ENCODE measurements around the gene WDR4. TPM values are rescaled to one million over a fixed set of nuclear protein-coding genes. Genes with fewer than 3 reads are reported as not detected.

The WDR4 gene
- 14.4 and 14.8 TPM in 2 replicates for total RNA-seq (2016; rRNA removed; fragmentation: Illumina TruSeq; extraction: Trizol)
- total RNA-seq (2016; cell fraction: cytosol; rRNA removed; fragmentation: Illumina TruSeq; extraction: Trizol; ENCODE audit: low read depth), result 5.6 and 6.6 TPM in 2 replicates
- total RNA-seq (2016; cell fraction: insoluble cytoplasmic fraction; rRNA removed; fragmentation: Illumina TruSeq; extraction: Trizol), result 13.1 and 14.9 TPM in 2 replicates
- 6.4 and 7.7 TPM in 2 replicates for total RNA-seq (2016; cell fraction: membrane; rRNA removed; fragmentation: Illumina TruSeq; extraction: Trizol)
- 19.0 and 23.6 TPM in 2 replicates for total RNA-seq (2016; cell fraction: nucleus; rRNA removed; fragmentation: Illumina TruSeq; extraction: Trizol)
- 10.9 and 11.3 TPM in 2 replicates for polyA plus RNA-seq (2011; rRNA removed)
- 9.4 and 15.2 TPM in 2 replicates for polyA plus RNA-seq (2011; cell fraction: cytosol; rRNA removed)
- polyA plus RNA-seq (2011; cell fraction: nucleus; rRNA removed), result 45.2 and 52.9 TPM in 2 replicates
- polyA plus RNA-seq (2012), result 10.2 and 10.8 TPM in 2 replicates
- polyA plus RNA-seq (2016; cell fraction: cytosol; fragmentation: Illumina TruSeq; extraction: Trizol; ENCODE audit: low read depth), result 3.4 and 3.8 TPM in 2 replicates
- 17.9 and 21.8 TPM in 2 replicates for polyA plus RNA-seq (2016; cell fraction: insoluble cytoplasmic fraction; fragmentation: Illumina TruSeq; extraction: Trizol; ENCODE audit: low read depth)
- polyA plus RNA-seq (2016; cell fraction: membrane; fragmentation: Illumina TruSeq; extraction: Trizol; ENCODE audit: low read depth), result 5.6 and 6.6 TPM in 2 replicates
- polyA plus RNA-seq (2016; cell fraction: nucleus; fragmentation: Illumina TruSeq; extraction: Trizol; ENCODE audit: insufficient read depth, low read depth), result 29.4 and 30.7 TPM in 2 replicates
- 35.6 and 97.8 TPM in 2 replicates for polyA minus RNA-seq (2011; rRNA and poly(A)+ RNA removed; ENCODE audit: low replicate concordance)
- 5.3 and 5.5 TPM in 2 replicates for polyA minus RNA-seq (2011; cell fraction: cytosol; rRNA and poly(A)+ RNA removed)
- 31.8 and 38.4 TPM in 2 replicates for polyA minus RNA-seq (2011; cell fraction: nucleus; rRNA and poly(A)+ RNA removed)
- percentile 76 among the genes with signal in this experiment for Bru-seq, nascent RNA
- percentile 71 among the genes with signal in this experiment for BruChase-seq, experiment 1, labeled RNA remaining after a 6-hour chase
- BruChase-seq, experiment 2, labeled RNA remaining after a 2-hour chase, result percentile 81 among the genes with signal in this experiment
- long read RNA-seq, experiment 1, transcript WDR4-202 (11 exons, 2,122 nt), result minor isoform, 5 of 58 reads
- long read RNA-seq, experiment 1, transcript WDR4-201 (12 exons, 1,471 nt), result major isoform, 32 of 58 reads
- long read RNA-seq, experiment 1, partial matches to known transcripts, result 7 of 58 reads
- long read RNA-seq, experiment 1, other reads (novel, unspliced or antisense), result 14 of 58 reads
- long read RNA-seq, experiment 2, transcript WDR4-202 (11 exons, 2,122 nt), result minor isoform, 7 of 54 reads
- long read RNA-seq, experiment 2, transcript WDR4-201 (12 exons, 1,471 nt), result major isoform, 14 of 54 reads
- long read RNA-seq, experiment 2, partial matches to known transcripts, result 15 of 54 reads
- long read RNA-seq, experiment 2, other reads (novel, unspliced or antisense), result 18 of 54 reads

DNA sequence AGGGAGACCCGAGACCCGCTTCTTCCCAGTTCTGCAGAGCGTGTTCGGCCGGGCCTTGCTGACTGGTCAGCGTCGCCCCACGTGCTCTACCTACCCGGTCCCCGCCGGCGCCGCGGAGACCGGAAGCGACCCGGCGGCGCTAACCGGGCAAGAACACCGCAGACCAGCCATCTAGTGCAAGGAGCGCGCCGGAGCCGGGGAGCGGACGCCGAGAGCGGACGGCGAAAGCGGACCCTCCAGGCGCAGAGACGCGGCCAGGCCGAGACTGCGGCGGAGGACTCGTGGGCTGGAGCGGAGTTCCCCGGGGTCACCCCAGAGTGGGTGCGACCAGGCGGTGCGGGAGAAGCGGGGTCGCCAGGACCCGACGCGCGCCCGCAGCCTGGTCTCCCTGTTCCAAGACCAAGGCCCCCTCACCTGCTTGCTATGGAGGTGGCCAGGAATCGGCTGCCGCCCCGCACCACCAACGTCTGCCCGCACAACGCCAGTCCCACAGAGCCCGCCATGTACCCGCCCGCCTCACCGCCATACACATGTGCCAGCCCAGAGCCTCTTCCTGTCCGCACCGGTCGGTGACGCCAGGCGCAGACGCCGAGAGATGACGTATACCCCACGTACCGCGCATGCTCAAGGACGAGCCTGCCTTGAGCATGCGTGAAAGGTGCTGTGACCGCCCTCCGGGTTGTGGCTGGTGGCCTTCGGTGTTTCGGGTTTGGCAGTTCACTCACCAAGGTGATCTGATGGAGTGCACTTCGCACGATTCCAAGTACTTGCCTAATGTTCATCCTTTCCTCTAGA is at the start of gene WDR4:
Gene WDR4 (minus strand): TSS at position 547 of the 795 bp plus-strand sequence. CDS start 44 bp downstream, at position 503.
- TSS peak; percentile 84 for BruUV-seq (replicated peaks)
- peak within 1 kb of the TSS; percentile 89 for H3K27ac ChIP-seq (ENCODE audit: extremely low read length, insufficient read depth, low read length)
- ATAC-seq, result peak; percentile 97
- H3K27me3 ChIP-seq (ENCODE audit: control insufficient read depth in 1 of 2, insufficient read depth in 2 of 2, low read length in 2 of 2), result no peaks in the 10 kb centered on the region; a peak in 1 of 5 replicates
- 3% methylated on average over 6 of the region's 80 CpGs for WGBS (ENCODE audit: low lambda C conversion rate)
- DNase-seq (ENCODE audit: low spot score), result peak; percentile 93
- FAIRE-seq, result peak; percentile 97
- peaks cover 30% of the 10 kb centered on the region for H3K79me2 ChIP-seq (ENCODE audit: insufficient read depth, low read length)
- intact Hi-C loops (cut with micrococcal nuclease; ENCODE audit: unreplicated experiment) (loop anchor here (1.0 kb wide), 1 partner anchor 14 kb away; the partner anchor contains the start of gene NDUFV3), in situ Hi-C loops (cut with HindIII; ENCODE audit: extremely low pct_ligation_motif_present, low pct_unique_long_range_greater_than_20kb) (no loop called here)
- peak within 1 kb of the TSS; percentile 60 to 93 (median 87) for H3K4me3 ChIP-seq (replicated peaks in 1 of 3; ENCODE audit: insufficient read depth in 1 of 3, low read depth in 2 of 3, low read length in 3 of 3)
- H3K4me2 ChIP-seq (ENCODE audit: low read depth, low read length), result peak within 1 kb of the TSS; percentile 89
- no peaks in the 10 kb centered on the region for H4K20me1 ChIP-seq (ENCODE audit: insufficient read depth, low read length)
- H3K9me3 ChIP-seq (ENCODE audit: low read length), result no peaks in the 10 kb centered on the region
- POLR2A ChIA-PET, result interaction anchor here (0.6 to 2.1 kb wide), 7 partner anchors 9 to 225 kb away, joined by 3 to 26 read pairs (median 4); partner anchors contain the start of gene NDUFV3
- peak within 1 kb of the TSS; percentile 97 for H3K9ac ChIP-seq (ENCODE audit: insufficient read depth, low read depth, low read length)
- peaks cover 26% of the 10 kb centered on the region for H3K4me1 ChIP-seq (ENCODE audit: insufficient read depth, low read length)
- H3K36me3 ChIP-seq (replicated peaks in 1 of 2; ENCODE audit: control insufficient read depth in 1 of 2, insufficient read depth in 2 of 2, low read length in 2 of 2), result peaks cover 5 to 12% of the 10 kb centered on the region in 2 experiments; a peak in 3 of 5 replicates
- CTCF ChIA-PET (ENCODE audit: low intra/inter-chr PET ratio, low total read pairs), result no interaction called here
- H2AFZ ChIP-seq (ENCODE audit: low read length), result no peak within 1 kb of the TSS
- peak; percentile 38; the same call in 1 of the 2 replicates for TF ChIP-seq HOXA9 (CRISPR knock-in tag; IDR thresholded peaks at IDR 0.05; ENCODE audit: borderline replicate concordance)
- TF ChIP-seq KDM5A (IDR thresholded peaks at IDR 0.05; ENCODE audit: borderline replicate concordance, low read length), result peak; percentile 92
- TF ChIP-seq, protein P1, sequence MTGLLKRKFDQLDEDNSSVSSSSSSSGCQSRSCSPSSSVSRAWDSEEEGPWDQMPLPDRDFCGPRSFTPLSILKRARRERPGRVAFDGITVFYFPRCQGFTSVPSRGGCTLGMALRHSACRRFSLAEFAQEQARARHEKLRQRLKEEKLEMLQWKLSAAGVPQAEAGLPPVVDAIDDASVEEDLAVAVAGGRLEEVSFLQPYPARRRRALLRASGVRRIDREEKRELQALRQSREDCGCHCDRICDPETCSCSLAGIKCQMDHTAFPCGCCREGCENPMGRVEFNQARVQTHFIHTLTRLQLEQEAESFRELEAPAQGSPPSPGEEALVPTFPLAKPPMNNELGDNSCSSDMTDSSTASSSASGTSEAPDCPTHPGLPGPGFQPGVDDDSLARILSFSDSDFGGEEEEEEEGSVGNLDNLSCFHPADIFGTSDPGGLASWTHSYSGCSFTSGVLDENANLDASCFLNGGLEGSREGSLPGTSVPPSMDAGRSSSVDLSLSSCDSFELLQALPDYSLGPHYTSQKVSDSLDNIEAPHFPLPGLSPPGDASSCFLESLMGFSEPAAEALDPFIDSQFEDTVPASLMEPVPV (CRISPR knock-in tag; IDR thresholded peaks at IDR 0.05), result peak; percentile 25; the same call in 1 of the 2 replicates
- TF ChIP-seq FOXO1 (CRISPR knock-in tag; IDR thresholded peaks at IDR 0.05), result 0 out of 2 replicates have a peak, but pooled peaks have one; percentile 21
- TF ChIP-seq ZNF496 (CRISPR knock-in tag; IDR thresholded peaks at IDR 0.05; ENCODE audit: insufficient replicate concordance), result no peak
- no peak for TF ChIP-seq ZNF597 (CRISPR knock-in tag; IDR thresholded peaks at IDR 0.05)
- TF ChIP-seq, protein P2, sequence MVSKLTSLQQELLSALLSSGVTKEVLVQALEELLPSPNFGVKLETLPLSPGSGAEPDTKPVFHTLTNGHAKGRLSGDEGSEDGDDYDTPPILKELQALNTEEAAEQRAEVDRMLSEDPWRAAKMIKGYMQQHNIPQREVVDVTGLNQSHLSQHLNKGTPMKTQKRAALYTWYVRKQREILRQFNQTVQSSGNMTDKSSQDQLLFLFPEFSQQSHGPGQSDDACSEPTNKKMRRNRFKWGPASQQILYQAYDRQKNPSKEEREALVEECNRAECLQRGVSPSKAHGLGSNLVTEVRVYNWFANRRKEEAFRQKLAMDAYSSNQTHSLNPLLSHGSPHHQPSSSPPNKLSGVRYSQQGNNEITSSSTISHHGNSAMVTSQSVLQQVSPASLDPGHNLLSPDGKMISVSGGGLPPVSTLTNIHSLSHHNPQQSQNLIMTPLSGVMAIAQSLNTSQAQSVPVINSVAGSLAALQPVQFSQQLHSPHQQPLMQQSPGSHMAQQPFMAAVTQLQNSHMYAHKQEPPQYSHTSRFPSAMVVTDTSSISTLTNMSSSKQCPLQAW (CRISPR knock-in tag; IDR thresholded peaks at IDR 0.05), result 0 out of 2 replicates have a peak, but pooled peaks have one; percentile 31
- peak; percentile 10; the same call in 1 of the 2 replicates for TF ChIP-seq KDM4B (CRISPR knock-in tag; IDR thresholded peaks at IDR 0.05)
- 0 out of 2 replicates have a peak, but pooled peaks have one; percentile 67 for TF ChIP-seq ZNF543 (CRISPR knock-in tag; IDR thresholded peaks at IDR 0.05)
- peak; percentile 72 for TF ChIP-seq HNRNPLL (IDR thresholded peaks at IDR 0.05; ENCODE audit: low read depth, low read length, poor library complexity, severe bottlenecking)
- TF ChIP-seq NR2C2 (CRISPR knock-in tag; IDR thresholded peaks at IDR 0.05; ENCODE audit: borderline replicate concordance), result peak; percentile 80

Data from HepG2 (cell line).